Activated T-cell treated with anti-CD3 and anti-CD28 coated beads, Interleukin-2, amount 50 U/mL, for 1 hour (primary cell): ENCODE measurements around the gene PNPLA2.

Experiments used
- DNase-seq: peaks from one replicate; pipeline ENCODE4 v3.0.0-alpha.2; 2020

The PNPLA2 gene

GRCh38 chr11:832529-833113 lies 13.9 kb downstream of the PNPLA2 start, which contains the start of gene CD151:
TSS of gene CD151 (plus strand) at chr11:832952. CDS start at chr11:836070, 3,118 bp downstream.
- DNase-seq = peak; percentile 60

- peak; percentile 53 for DNase-seq
These were observed 14.5 kb downstream of the PNPLA2 start for GRCh38 chr11:833114-833791.

- DNase-seq = peak; percentile 18
These were observed 15.2 kb downstream of the PNPLA2 start for GRCh38 chr11:833849-834311.

- peak; percentile 31 for DNase-seq
These were observed 15.9 kb downstream of the PNPLA2 start for GRCh38 chr11:834371-835316.

- no peak for DNase-seq
These were observed 17.6 kb downstream of the PNPLA2 start for GRCh38 chr11:836274-836673.

GRCh38 chr11:836700-837099 lies 18.0 kb downstream of the PNPLA2 start:
- no peak for DNase-seq

GRCh38 chr11:837189-837989 lies 18.7 kb downstream of the PNPLA2 start:
- DNase-seq = no peak

GRCh38 chr11:837990-838307 lies 19.2 kb downstream of the PNPLA2 start:
- no peak for DNase-seq

- no peak for DNase-seq
These were observed 19.9 kb downstream of the PNPLA2 start for GRCh38 chr11:838441-839279.

- DNase-seq = no peak
These were observed 20.5 kb downstream of the PNPLA2 start for GRCh38 chr11:839280-839623.

- no peak for DNase-seq
These were observed 21.3 kb downstream of the PNPLA2 start for GRCh38 chr11:839875-840617.

GRCh38 chr11:841981-842369 lies 23.3 kb downstream of the PNPLA2 start:
- no peak for DNase-seq

- DNase-seq = peak; percentile 92
These were observed 23.8 kb downstream of the PNPLA2 start, which contains the start of the genes POLR2L and TSPAN4 for GRCh38 chr11:842370-843002. TSS of gene POLR2L (minus strand) at chr11:842529. CDS start at chr11:842508, 21 bp downstream. TSS of gene TSPAN4 (plus strand) at chr11:842852. CDS start at chr11:850305, 7,453 bp downstream.

GRCh38 chr11:843086-843734 lies 24.5 kb downstream of the PNPLA2 start:
- DNase-seq = no peak

GRCh38 chr11:843818-844692 lies 25.3 kb downstream of the PNPLA2 start:
- DNase-seq = no peak

- DNase-seq = no peak
These were observed 26.3 kb downstream of the PNPLA2 start for GRCh38 chr11:844693-845644.

- DNase-seq = no peak
These were observed 27.3 kb downstream of the PNPLA2 start for GRCh38 chr11:845872-846495.
